ENCODE measurements around the gene NRM.
"Not testable (repeated sequence)": the region's sequence is repeated elsewhere in the genome, so short reads cannot be mapped to it uniquely, and the experiment has no call there.

The NRM gene, protein sequence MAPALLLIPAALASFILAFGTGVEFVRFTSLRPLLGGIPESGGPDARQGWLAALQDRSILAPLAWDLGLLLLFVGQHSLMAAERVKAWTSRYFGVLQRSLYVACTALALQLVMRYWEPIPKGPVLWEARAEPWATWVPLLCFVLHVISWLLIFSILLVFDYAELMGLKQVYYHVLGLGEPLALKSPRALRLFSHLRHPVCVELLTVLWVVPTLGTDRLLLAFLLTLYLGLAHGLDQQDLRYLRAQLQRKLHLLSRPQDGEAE

DNA sequence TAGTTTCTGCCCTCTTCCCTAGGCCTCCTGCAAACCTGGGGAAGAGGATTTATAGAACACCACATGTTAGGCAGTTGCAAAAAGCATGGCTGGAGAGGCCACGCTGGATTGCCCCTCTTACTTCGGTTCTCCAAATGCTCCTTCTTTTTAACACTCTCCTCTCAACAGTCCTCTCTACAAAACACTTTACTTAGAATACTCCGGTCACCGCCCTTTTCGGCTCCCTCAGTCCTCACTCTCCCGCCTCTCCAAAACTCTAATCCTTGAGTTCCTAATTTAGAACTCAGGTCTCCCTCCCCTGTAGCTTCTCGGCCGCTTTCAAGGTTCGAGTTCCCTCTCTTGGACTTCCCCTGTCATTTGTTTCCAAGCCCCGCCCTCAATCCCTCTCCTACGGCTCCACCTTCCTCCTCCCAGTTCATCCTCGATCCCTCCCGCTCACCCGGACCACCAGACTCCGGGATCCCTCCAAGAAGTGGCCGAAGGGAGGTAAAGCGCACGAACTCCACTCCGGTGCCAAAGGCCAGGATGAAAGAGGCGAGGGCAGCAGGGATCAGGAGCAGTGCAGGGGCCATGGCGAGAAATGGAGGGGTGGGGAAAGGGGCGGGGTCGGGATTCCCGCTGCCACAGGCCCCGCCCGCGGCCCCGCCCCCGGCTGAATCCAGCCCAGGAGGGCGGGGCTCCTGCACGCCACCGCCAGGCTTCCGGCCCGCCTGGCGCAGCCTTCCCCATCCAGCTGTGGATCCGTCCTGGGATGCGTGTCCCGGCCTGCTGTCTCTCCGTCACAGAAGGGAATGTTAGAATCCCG lies at the start of gene NRM:
NRM (minus strand) TSS at position 582 of the 805 bp plus-strand sequence; CDS start at position 572, 10 bp downstream.
- peak; percentile 59 to 69 for DNase-seq

DNA sequence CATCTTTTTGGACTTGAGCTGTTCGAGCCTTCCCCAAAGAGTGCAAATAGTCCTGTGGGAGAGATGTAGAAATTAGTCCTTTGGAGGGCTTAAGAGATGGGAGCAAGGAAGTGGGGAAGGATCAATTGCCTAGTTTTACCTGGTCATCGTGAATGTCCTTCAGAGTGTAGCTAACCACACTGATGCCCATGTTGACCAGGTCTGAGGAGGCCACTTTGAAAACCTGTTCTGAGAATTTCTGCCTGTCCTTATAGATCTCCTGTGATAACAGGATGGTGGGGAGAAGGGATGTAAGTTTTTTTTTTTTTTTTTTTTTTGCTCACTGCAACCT lies 49.7 kb upstream of the NRM start:
- no peak for DNase-seq

DNA sequence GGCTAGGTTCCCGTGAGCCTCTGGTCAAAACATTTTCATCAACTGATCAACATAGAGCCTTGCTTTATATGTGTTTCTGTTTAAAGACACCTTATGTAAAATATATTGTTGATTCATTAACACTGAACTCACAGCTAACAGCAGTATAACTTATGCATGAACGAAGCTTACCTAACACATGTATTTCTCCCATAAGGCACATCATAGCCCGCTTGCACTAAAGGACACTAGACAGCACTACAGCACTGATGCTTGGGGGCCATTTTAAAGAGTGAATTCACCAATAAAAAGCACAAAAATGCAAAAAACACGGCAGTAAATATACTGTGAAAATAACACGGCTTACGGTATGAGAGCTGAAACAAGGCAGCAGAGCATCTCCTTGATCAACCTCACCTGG lies 47.7 kb upstream of the NRM start:
- no peak for DNase-seq

DNA sequence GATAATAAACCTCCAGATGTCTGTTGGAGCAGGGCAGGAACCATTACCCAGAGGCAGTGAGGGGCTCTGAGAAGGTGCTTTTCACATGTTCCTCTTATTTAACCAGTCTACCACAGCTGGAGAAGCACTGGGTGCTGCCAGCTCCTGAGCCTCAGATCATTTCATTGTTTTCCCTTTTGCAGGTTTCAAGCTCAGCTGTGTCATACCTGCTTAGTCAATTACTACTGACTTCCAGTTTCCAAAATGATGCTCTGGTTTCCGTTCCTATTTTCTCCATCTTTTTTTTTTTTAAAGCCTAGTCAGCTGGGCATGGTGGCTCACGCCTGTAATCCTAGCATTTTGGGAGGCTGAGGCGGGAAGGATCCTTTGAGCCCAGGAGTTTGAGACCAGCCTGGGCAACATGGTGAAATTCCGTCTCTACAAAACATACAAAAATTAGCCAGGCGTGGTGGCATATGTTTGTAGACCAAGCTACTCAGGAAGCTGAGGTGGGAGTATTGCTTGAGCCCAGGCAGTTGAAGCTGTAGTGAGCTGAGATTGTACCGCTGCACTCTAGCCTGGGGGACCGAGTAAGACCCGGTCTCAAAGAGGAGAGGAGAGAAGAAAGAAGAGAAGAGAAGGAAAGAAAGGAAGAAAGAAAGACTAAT lies 45.0 kb upstream of the NRM start:
- DNase-seq, result no peak

DNA sequence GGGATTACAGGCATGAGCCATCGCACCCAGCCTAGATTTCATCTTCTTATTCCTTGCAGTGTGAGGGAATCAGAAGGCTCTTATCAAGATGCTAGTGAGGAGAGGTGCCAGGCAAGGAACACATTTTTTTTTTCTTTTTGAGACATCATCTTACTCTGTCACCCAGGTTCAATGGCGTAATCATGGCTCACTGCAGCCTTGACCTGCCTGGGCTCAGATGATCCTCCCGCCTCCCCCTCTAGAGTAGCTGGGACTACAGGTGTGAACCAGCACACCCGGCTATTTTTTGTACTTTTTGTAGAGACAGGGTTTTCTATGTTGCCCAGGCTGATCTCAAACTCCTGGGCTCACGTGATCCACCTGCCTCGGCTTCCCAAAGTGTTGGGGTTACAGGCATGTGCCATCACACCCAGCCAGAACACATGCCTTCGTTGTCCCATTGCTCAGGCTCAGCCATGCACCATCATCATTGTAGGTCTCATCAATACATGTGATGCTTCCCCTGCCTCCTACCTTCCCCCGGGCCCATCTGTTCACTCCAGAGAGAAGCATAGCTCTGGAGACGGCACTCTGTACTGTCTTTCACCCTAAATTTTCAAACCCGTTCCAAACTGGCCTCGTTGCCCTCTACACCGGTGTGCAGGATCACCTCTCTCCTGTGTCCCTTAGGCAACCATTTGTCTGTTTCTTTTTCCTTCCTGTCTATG lies 41.6 kb upstream of the NRM start:
- no peak for DNase-seq

DNA sequence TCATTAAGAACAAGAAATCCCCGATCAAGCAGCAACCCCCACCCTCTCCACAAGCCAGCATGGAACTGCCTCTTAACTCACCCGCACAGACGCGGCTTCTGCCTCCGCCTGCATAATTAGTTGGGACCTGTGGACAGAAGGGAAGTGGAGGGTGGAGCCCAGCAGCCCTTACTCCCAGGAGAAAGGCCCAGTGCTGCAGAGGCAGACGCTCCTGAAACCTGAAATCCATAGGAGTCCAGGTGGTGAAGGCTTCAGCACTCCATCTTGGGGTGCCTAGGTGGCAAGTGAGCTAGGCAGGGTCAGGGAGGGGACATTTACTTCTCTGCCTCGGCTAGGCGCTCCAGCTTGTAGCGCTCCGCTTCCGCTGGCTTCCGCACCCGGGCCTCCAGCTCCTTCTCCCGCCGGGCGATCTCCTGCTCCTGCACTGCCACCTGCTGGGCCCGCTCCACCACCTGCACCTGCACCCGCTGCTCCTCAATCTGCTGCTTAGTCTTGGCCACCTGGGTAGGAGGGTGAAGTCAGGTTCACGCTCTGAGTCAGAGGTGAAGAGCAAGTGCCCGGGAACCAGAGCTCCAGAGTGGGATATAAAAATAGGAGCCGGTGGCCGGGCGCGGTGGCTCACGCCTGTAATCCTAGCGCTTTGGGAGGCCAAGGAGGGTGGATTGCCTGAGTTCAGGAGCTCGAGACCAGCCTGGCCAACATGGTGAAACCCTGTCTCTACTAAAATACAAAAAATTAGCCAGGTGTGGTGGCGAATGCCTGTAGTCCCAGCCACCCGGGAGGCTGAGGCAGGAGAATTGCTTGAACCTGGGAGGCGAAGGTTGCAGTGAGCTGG lies 40.0 kb upstream of the NRM start:
- DNase-seq, result peak; percentile 86 to 88

DNA sequence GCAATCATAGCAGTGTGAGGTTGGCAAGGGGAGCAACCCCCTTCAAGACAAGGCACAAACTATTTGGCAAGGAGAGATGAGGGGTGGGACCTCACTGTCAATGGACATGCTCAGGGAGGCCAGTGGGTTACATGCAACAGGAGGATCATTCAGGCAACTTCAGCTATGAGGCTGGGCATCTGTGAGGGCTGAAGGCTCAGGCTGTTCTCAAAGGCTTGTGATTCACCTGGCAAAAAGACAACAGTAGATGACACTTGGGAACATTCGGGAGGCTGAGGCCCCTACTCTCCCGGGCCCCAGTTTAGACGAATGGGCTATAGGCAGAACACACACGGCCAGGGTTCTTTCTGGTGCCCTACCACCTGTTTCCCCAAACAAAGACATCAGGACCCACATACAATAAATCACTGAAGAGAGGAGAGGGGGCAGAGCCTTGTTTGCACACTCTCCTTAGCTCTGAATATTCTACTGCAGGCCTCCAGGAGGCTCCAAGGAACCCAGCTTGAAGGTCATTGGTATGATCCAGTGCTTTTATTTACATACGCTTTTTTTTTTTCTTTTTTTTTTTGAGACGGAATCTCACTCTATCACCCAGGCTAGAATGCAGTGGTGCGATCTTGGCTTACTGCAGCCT lies 37.3 kb upstream of the NRM start:
- DNase-seq, result no peak

DNA sequence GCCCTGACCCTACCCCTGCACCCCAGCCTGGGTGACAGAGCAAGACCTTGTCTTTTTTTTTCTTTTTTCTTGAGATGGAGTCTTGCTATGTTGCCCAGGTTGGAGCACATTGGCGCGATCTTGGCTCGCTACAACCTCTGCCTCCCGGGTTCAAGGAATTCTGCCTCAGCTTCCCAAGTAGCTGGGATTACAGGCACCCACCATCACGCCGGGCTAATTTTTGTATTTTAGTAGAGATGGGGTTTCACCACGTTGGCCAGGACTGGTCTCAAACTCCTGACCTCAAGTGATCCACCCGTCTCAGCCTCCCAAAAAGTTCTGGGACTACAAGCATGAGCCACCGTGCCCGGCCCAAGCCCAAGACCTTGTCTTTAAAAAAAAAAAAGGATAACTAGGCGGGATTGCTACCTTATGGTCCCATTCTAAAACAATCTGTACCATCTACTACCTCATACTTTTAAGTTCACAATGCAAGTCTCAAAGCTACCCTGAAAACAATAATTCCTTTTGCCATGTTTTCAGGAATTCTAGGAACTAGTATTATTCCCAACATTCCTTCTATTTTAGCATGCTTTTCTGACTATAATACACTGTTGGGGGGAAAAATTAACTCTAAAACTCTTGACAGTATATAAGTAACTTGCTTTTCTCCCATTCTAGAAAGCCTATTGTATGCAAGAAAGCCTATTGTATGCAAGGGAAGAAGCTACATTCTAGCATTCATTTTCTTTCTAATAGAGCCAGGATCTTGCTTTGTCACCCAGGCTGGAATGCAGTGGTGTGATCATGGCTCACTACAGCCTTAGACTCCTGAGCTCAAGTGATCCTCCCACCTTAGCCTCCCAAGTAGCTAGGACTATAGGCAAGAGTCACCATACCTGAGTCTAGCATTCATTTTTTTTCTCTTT lies 36.0 kb upstream of the NRM start:
- DNase-seq, result no peak

DNA sequence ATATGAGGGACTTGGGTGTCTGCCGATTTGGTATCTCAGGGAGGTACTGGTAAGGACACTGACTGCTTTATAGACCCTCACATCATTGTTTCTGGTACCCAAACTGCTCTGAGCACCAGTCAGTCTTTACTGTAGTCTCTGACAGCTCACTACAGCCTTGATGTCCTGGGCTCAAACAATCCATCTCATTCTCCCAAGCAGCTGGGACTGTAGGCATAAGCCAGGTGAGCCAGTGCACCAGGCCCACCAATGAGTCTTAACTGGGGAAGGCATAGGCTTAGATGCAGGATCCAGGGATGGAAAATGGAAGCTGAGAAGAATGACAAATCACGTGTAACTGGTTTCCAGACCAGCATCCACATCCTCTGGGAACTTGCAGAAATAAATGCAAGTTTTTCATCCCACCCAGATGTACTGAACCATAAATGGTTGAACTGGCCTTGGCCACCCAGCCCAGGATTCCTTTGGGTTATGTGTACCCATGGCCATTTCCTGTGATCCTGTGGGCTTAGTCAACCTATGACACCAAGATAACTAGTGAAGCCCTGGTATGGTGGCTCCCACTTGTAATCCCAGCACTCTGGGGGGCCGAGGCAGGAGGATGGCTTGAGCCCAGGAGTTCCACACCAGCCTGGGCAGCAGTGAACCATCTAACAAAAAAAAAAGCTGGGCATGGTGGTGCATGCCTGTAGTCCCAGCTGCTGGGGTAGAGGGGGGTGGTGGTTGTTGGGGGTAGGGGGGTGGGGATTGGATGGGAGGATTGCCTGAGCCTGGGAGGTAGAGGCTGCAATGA lies 35.1 kb upstream of the NRM start:
- DNase-seq, result no peak

DNA sequence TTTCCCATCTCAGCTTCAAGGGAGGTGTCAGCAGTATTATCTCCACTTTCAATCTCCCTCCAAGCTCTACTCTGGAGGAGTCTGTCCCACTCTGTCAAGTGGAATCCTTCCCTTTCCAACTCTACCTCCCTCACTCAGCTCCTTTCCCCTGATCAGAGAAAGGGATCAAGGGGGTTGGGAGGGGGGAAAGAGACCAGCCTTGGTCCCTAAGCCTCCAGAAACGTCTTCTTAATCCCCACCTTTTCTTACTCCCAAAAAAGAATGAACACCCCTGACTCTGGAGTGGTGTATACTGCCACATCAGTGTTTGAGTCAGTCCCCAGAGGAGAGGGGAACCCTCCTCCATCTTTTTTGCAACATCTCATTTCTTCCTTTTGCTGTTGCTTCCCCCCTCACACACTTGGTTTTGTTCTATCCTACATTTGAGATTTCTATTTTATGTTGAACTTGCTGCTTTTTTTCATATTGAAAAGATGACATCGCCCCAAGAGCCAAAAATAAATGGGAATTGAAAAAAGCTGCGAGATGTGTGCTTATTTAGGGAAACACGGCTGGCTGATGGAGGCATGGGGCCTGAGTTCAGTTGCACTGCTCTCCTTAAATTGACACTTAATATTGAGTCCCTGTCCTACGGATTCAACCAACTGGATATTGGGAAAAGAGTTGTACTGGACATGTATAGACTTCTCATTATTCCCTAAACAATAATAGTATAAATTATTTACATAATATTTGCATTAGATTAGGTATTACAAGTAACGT lies 34.3 kb upstream of the NRM start:
- DNase-seq, result no peak

DNA sequence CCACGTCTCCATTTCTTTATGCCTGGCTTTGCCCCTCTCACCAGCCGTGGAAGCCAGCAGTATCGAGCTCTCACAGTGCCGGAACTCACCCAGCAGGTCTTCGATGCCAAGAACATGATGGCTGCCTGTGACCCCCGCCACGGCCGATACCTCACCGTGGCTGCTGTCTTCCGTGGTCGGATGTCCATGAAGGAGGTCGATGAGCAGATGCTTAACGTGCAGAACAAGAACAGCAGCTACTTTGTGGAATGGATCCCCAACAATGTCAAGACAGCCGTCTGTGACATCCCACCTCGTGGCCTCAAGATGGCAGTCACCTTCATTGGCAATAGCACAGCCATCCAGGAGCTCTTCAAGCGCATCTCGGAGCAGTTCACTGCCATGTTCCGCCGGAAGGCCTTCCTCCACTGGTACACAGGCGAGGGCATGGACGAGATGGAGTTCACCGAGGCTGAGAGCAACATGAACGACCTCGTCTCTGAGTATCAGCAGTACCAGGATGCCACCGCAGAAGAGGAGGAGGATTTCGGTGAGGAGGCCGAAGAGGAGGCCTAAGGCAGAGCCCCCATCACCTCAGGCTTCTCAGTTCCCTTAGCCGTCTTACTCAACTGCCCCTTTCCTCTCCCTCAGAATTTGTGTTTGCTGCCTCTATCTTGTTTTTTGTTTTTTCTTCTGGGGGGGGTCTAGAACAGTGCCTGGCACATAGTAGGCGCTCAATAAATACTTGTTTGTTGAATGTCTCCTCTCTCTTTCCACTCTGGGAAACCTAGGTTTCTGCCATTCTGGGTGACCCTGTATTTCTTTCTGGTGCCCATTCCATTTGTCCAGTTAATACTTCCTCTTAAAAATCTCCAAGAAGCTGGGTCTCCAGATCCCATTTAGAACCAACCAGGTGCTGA lies 33.3 kb upstream of the NRM start:
- not testable (repeated sequence) for DNase-seq

DNA sequence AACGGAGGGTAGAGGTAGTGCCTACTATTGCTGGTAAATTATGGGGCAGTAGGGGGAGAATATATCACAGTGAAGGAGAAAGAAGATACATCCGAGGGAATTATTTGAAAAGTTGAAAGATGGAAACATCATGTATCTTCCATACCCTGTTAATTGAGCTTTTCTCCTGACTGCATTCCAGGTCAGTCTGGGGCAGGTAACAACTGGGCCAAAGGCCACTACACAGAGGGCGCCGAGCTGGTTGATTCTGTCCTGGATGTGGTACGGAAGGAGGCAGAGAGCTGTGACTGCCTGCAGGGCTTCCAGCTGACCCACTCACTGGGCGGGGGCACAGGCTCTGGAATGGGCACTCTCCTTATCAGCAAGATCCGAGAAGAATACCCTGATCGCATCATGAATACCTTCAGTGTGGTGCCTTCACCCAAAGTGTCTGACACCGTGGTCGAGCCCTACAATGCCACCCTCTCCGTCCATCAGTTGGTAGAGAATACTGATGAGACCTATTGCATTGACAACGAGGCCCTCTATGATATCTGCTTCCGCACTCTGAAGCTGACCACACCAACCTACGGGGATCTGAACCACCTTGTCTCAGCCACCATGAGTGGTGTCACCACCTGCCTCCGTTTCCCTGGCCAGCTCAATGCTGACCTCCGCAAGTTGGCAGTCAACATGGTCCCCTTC lies 32.5 kb upstream of the NRM start:
- DNase-seq, result not testable (repeated sequence)

DNA sequence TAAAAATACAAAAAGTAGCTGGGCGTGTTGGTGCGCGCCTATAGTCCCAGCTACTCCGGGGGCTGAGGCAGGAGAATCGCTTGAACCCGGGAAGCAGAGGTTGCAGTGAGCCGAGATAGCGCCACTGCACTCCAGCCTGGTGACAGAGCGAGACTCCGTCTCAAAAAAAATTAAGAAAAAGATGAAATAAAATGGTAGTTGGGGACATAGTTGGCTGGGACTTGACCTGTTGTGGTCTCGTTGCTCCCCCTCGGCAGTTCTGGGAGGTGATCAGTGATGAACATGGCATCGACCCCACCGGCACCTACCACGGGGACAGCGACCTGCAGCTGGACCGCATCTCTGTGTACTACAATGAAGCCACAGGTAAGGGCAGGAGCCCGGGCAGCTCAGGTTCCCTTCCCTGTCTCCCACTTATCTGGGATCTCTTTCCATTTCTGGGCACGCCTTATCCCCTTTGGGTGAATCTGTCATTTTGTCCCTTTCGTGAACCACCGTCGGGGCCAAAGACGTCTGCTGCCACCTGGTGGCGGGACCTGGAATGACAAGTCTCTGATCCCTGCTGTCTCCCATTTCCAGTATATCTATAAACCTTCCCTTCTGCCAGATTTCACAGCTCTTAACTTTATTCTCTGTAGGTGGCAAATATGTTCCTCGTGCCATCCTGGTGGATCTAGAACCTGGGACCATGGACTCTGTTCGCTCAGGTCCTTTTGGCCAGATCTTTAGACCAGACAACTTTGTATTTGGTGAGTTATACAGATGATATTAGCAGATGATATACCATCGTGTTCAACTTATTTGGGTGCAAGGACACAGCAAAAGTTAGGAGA lies 31.7 kb upstream of the NRM start:
- DNase-seq, result peak; percentile 84 to 88

DNA sequence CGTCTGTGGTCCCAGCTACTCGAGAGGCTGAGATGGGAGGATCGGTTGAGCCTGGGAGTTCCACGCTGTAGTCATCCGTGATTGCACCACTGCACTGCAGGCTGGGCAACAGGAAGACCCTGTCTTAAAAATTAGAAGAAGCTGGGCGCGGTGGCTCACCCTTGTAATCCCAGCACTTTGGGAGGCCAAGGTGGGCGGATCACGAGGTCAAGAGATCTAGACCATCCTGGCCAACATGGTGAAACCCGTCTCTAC lies 31.2 kb upstream of the NRM start:
- DNase-seq, result peak in 1 of 2 donors; percentile 39

DNA sequence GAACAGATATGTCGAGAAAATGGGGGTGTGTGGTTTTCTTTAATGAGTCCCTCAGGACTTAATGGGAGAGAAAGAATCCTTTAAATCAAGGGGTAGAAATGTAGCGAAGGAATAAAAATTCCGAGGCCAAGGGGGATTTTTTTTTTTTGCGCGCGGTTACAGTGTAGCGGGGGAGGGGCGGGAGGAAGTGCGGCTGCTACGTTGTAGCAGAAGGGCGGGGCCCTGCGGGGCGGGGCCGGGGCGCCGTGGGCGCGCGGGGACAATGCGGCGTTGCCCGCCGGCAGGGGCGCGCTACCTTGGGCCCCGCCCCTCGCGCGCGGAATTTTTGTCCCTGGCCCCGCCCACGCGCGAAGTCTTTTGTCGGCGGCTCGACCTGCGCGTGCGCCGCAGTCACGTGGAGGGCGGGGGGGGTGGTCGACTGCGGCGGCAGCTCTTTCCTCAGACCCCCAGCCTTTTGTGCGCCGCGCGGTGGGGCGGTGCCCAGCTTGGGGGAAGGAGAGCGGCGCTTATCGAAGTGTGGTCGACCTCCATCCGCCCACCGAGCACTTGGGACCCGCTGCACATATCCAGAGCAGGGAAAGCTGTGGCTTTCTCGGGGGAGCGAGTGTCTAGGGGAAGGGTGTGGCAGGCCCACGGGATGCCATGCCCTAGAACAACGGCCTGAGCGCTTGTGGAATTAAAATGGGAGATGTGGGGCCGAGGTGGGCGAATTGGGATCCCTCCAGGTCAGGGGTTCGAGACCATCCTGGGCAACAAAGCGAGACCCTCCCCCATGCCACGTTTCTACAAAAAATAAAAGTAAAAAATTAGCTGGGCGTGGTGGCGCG lies 30.6 kb upstream of the NRM start:
- peak; percentile 93 to 94 for DNase-seq

DNA sequence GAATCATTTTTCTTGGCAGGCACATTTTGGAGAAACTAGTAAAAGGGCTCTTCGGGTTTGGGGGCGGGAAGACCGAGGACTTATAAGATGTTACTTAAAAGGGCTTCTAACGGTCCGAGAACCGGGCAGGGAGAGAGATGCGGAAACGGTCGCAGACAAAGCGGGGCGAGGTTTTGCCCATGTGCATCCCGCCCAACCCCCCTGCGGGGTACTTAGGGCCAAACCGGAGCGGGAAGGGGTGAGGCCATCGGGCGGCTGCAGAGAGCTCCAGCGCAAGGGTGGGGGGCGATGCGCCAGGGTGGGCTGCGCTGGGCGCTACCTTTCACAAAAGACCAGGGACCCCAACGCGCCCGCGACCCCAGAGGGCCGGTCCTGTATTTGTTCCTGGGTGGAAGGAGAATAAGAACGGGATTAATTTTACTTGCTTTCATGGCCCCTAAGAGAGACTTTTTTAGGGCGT lies 30.0 kb upstream of the NRM start:
- DNase-seq, result peak; percentile 61 to 63

Measured in CD4-positive, alpha-beta T cell treated with Interleukin-4 for 1 hour (primary cell).